Body of pancreas (tissue), 4 donors: ENCODE results near the gene DTHD1.

Experiments
- CTCF ChIP-seq, 7 experiments: fragments of 450-650 bp in 4 of 7; fragments of 200-600 bp in 3 of 7; sonication (generic) in 3 of 7; IDR thresholded peaks; one replicate each; pipeline ENCODE4 v1.5.1; 2016 to 2019; ENCODE audit warnings: antibody characterized with exemption in 7 of 7
- POLR2A ChIP-seq, 3 donors: fragments of 450-650 bp; IDR thresholded peaks; one replicate each; pipeline ENCODE4 v1.6.1; 2016; ENCODE audit warnings: antibody characterized with exemption in 3 of 3, mild to moderate bottlenecking in 2 of 3

- TF ChIP-seq POLR2A (IDR thresholded peaks at IDR 0.05) (peak; percentile 62 to 76 (median 72)), CTCF (IDR thresholded peaks at IDR 0.05) (peak in 1 of 7 experiments; percentile 28)
Observed at GRCh38 chr4:36244257-36245082, 36.9 kb upstream of the DTHD1 start, which contains the start of gene ARAP2.
